CD14-positive monocyte (primary cell): ENCODE data around the gene PLA2G12A. TPM values are rescaled to one million over a fixed set of nuclear protein-coding genes. Genes with fewer than 3 reads are reported as not detected.

Experiments
- DNase-seq, 3 donors: peaks; one replicate each; pipeline ENCODE4 v3.0.0-alpha.2; 2011 to 2022
- H2AFZ ChIP-seq: 2 replicates; pipeline ENCODE4 v1.6.0; 2012; ENCODE audit warnings: mild to moderate bottlenecking, low read depth, low read length, inconsistent platforms; ENCODE audit not compliant: insufficient read depth, poor library complexity, severe bottlenecking
- H3K27ac ChIP-seq, 2 donors: 1 replicate in 1 of 2; 2 replicates in 1 of 2; pipeline ENCODE4 v1.5.1; 2012 to 2013; ENCODE audit warnings: low read length in 2 of 2, control low read depth in 1 of 2, inconsistent platforms in 1 of 2, low read depth in 1 of 2, mild to moderate bottlenecking in 1 of 2
- H3K27me3 ChIP-seq, 2 donors: one replicate each; pipeline versions ENCODE4 v1.6.0 to v1.6.1; 2011 to 2013; ENCODE audit warnings: low read length in 2 of 2; ENCODE audit not compliant: control insufficient read depth in 2 of 2, insufficient read depth in 2 of 2
- H3K36me3 ChIP-seq, 2 donors: replicated peaks in 1 of 2; 1 replicate in 1 of 2; 2 replicates in 1 of 2; pipeline versions ENCODE4 v1.5.1 to v1.6.1; 2012 to 2013; ENCODE audit warnings: low read length in 2 of 2, control low read depth in 1 of 2, inconsistent platforms in 1 of 2, mild to moderate bottlenecking in 1 of 2; ENCODE audit not compliant: insufficient read depth in 2 of 2, control insufficient read depth in 1 of 2
- H3K4me1 ChIP-seq, 2 donors: 1 replicate in 1 of 2; 2 replicates in 1 of 2; pipeline versions ENCODE4 v1.5.1 to v1.6.1; 2012 to 2013; ENCODE audit warnings: low read length in 2 of 2, control low read depth in 1 of 2, inconsistent platforms in 1 of 2, mild to moderate bottlenecking in 1 of 2, moderate library complexity in 1 of 2; ENCODE audit not compliant: insufficient read depth in 2 of 2, control insufficient read depth in 1 of 2
- H3K4me2 ChIP-seq: replicated peaks from 2 replicates; pipeline ENCODE3; 2012; ENCODE audit warnings: low read length, moderate library complexity, mild to moderate bottlenecking; ENCODE audit not compliant: poor library complexity, severe bottlenecking; ENCODE audit errors: extremely low read depth
- H3K4me3 ChIP-seq, 3 experiments: fragments of 200-600 bp in 1 of 3; sonication (generic) in 1 of 3; replicated peaks in 1 of 3; 1 replicate in 2 of 3; 2 replicates in 1 of 3; pipeline ENCODE4 v1.5.1; 2011 to 2013; ENCODE audit warnings: low read length in 3 of 3, mild to moderate bottlenecking in 3 of 3, control low read depth in 2 of 3, low read depth in 2 of 3, inconsistent platforms in 1 of 3, moderate library complexity in 1 of 3
- H3K79me2 ChIP-seq: 2 replicates; pipeline ENCODE4 v1.6.0; 2012; ENCODE audit warnings: mild to moderate bottlenecking, control low read depth, inconsistent platforms, low read length, moderate library complexity; ENCODE audit not compliant: insufficient read depth
- H3K9ac ChIP-seq: 2 replicates; pipeline ENCODE4 v1.6.0; 2017; ENCODE audit warnings: low read length, mild to moderate bottlenecking; ENCODE audit not compliant: insufficient read depth, poor library complexity, severe bottlenecking
- H3K9me3 ChIP-seq, 2 donors: replicated peaks in 1 of 2; 1 replicate in 1 of 2; 2 replicates in 1 of 2; pipeline versions ENCODE4 v1.5.1 to v1.6.1; 2012 to 2013; ENCODE audit warnings: low read length in 2 of 2, control low read depth in 1 of 2; ENCODE audit not compliant: control insufficient read depth in 1 of 2, insufficient read depth in 1 of 2
- H4K20me1 ChIP-seq: 2 replicates; pipeline ENCODE4 v1.6.0; 2012; ENCODE audit warnings: mild to moderate bottlenecking, low read length, control low read depth, moderate library complexity; ENCODE audit not compliant: insufficient read depth
- H3K27ac Mint-ChIP-seq, 7 donors: one replicate each; pipeline ENCODE4 v1.8.0; 2020; ENCODE audit warnings: mild to moderate bottlenecking in 7 of 7, mixed read lengths in 7 of 7, moderate library complexity in 6 of 7, inconsistent platforms in 2 of 7
- H3K27me3 Mint-ChIP-seq, 3 donors: one replicate each; pipeline ENCODE4 v1.8.0; 2021 to 2022; ENCODE audit warnings: low read depth in 3 of 3, mild to moderate bottlenecking in 3 of 3, mixed read lengths in 3 of 3, moderate library complexity in 3 of 3, inconsistent platforms in 1 of 3
- H3K36me3 Mint-ChIP-seq, 2 donors: one replicate each; pipeline ENCODE4 v1.8.0; 2020; ENCODE audit warnings: mixed read lengths in 2 of 2, inconsistent platforms in 1 of 2, mild to moderate bottlenecking in 1 of 2
- H3K4me1 Mint-ChIP-seq: one replicate; pipeline ENCODE4 v1.8.0; 2020; ENCODE audit warnings: mild to moderate bottlenecking, mixed read lengths
- H3K4me3 Mint-ChIP-seq, 2 donors: one replicate each; pipeline ENCODE4 v1.8.0; 2020; ENCODE audit warnings: mild to moderate bottlenecking in 2 of 2, mixed read lengths in 2 of 2, moderate library complexity in 1 of 2
- H3K9me3 Mint-ChIP-seq, 7 donors: one replicate each; pipeline ENCODE4 v1.8.0; 2020 to 2022; ENCODE audit warnings: mixed read lengths in 7 of 7, mild to moderate bottlenecking in 6 of 7, moderate library complexity in 6 of 7, inconsistent platforms in 2 of 7
- WGBS: methylation state at CpG from one replicate; pipeline ENCODE4 v1.1.5; 2013; ENCODE audit warnings: missing lambda C conversion rate; ENCODE audit not compliant: insufficient coverage; 5-methylcytosine and 5-hydroxymethylcytosine counted together
- intact Hi-C, 2 donors: fragments of 100-400 bp; cut with micrococcal nuclease; formaldehyde crosslinking; loops; one replicate each; pipeline versions ENCODE4 v1.15.0 to v1.15.1; 2023
- polyA plus RNA-seq, 3 donors: library from polyadenylated mRNA; depleted of rRNA in 1 of 3; unstranded in 2 of 3; stranded (reverse) in 1 of 3; fragments of 300-500 nt in 2 of 3; fragments of >200 nt in 1 of 3; fragmentation: Illumina TruSeq in 2 of 3; gene quantifications; 1 replicate in 2 of 3; 2 replicates in 1 of 3; pipeline ENCODE4 v1.2.3, GENCODE V29; 2012 to 2021
- TF ChIP-seq, protein P1 (sequence below): fragments of 200-600 bp; IDR thresholded peaks from one replicate; pipeline ENCODE4 v1.8.0; 2022; ENCODE audit warnings: antibody characterized with exemption, mild to moderate bottlenecking

PLA2G12A gene
- polyA plus RNA-seq, 3 donors = 1.8 to 16.2 (median 15.1) TPM

DNA sequence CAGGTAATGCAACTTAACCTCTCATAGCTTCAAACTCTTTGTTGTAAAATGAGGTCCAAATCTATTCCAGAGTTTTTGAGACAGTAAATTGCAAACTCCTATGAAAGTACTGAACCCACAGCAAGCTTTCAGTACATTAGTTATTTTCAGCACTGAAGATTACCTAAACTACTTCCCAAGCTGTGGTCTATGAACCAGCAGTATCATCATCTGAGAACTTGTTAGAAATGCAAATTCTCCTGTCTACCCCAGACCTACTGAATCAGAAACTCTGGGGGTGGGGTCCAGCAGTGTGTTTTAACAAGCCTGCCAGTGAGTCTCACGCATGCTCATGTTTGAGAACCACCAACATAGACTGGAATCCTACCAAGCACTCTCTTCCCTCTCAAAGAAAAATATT, 20.9 kb downstream of the PLA2G12A start:
- H2AFZ ChIP-seq = no peak overlapping the region
- Mint-ChIP-seq H3K27me3 (no peaks in the 10 kb centered on the region), H3K36me3 (peaks cover 0 to 5% of the 10 kb centered on the region in 2 donors), H3K27ac (no peak overlapping the region), H3K9me3 (no peaks in the 10 kb centered on the region), H3K4me1 (peaks cover 5% of the 10 kb centered on the region), H3K4me3 (no peak overlapping the region)
- no peaks in the 10 kb centered on the region for H3K79me2 ChIP-seq
- H3K4me2 ChIP-seq = no peak overlapping the region
- H3K4me1 ChIP-seq = peaks cover 4 to 6% of the 10 kb centered on the region in 2 donors
- intact Hi-C loops = loop anchor here (10.0 kb wide), 3 partner anchors 106 to 274 kb away; partner anchors contain the start of genes GAR1 (in 1 of the 2), RRH (in 1 of the 2) and SEC24B (in 1 of the 2)
- peaks cover 0 to 6% of the 10 kb centered on the region in 2 donors for H3K36me3 ChIP-seq
- H3K9ac ChIP-seq = no peak overlapping the region
- H3K4me3 ChIP-seq = no peak overlapping the region
- WGBS = 100% methylated on average over 1 of the region's 1 CpG
- H4K20me1 ChIP-seq = no peaks in the 10 kb centered on the region
- TF ChIP-seq, protein P1, sequence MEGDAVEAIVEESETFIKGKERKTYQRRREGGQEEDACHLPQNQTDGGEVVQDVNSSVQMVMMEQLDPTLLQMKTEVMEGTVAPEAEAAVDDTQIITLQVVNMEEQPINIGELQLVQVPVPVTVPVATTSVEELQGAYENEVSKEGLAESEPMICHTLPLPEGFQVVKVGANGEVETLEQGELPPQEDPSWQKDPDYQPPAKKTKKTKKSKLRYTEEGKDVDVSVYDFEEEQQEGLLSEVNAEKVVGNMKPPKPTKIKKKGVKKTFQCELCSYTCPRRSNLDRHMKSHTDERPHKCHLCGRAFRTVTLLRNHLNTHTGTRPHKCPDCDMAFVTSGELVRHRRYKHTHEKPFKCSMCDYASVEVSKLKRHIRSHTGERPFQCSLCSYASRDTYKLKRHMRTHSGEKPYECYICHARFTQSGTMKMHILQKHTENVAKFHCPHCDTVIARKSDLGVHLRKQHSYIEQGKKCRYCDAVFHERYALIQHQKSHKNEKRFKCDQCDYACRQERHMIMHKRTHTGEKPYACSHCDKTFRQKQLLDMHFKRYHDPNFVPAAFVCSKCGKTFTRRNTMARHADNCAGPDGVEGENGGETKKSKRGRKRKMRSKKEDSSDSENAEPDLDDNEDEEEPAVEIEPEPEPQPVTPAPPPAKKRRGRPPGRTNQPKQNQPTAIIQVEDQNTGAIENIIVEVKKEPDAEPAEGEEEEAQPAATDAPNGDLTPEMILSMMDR = no peak
- no peaks in the 10 kb centered on the region for H3K27me3 ChIP-seq
- H3K27ac ChIP-seq = no peak overlapping the region
- no peak for DNase-seq
- no peaks in the 10 kb centered on the region for H3K9me3 ChIP-seq

DNA sequence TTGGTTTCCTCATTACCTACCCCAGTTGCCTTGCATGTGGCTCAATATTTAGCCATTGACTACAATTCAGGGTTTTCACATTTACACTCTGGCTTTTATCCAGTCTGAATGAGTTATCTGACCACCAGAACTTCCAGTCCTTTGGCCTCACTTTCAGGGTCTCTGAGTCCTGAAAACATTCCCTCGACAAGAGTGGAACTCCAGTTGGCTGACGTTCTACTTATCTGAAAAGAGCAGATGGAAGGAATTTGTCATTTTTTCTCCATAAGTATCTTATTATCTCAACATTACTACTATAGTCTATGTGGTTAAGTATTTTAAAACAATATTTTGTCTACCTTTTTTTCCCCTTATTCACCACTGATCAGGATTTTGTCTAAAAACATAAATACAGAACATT, 21.4 kb downstream of the PLA2G12A start:
- no peaks in the 10 kb centered on the region for H4K20me1 ChIP-seq
- H3K4me1 ChIP-seq = peaks cover 8 to 11% of the 10 kb centered on the region in 2 donors
- Mint-ChIP-seq H3K36me3 (peaks cover 0 to 5% of the 10 kb centered on the region in 2 donors), H3K9me3 (no peaks in the 10 kb centered on the region), H3K4me1 (peaks cover 8% of the 10 kb centered on the region), H3K27me3 (no peaks in the 10 kb centered on the region), H3K4me3 (no peak overlapping the region), H3K27ac (no peak overlapping the region)
- no peaks in the 10 kb centered on the region for H3K79me2 ChIP-seq
- H3K9me3 ChIP-seq = no peaks in the 10 kb centered on the region
- no peak overlapping the region for H3K9ac ChIP-seq
- intact Hi-C loops = loop anchor here (10.0 kb wide), 3 partner anchors 106 to 274 kb away; partner anchors contain the start of genes GAR1 (in 1 of the 2), RRH (in 1 of the 2) and SEC24B (in 1 of the 2)
- no CpG with 5 or more reads among the region's 2 CpGs for WGBS
- H3K27ac ChIP-seq = no peak overlapping the region
- no peak for DNase-seq
- no peak overlapping the region for H2AFZ ChIP-seq
- H3K36me3 ChIP-seq = peaks cover 0 to 6% of the 10 kb centered on the region in 2 donors
- no peak overlapping the region for H3K4me2 ChIP-seq
- H3K27me3 ChIP-seq = no peaks in the 10 kb centered on the region
- TF ChIP-seq, protein P1 = no peak
- H3K4me3 ChIP-seq = no peak overlapping the region
